HG03378 (cell line): ENCODE data around the gene CEP70.

ENCODE experiments used
- ATAC-seq: cut with Tn5 transposase; IDR thresholded peaks from one replicate; pipeline ENCODE4 v1.9.1; 2021; ENCODE audit warnings: mild to moderate bottlenecking, moderate library complexity; ENCODE audit not compliant: unreplicated experiment

The CEP70 gene

DNA sequence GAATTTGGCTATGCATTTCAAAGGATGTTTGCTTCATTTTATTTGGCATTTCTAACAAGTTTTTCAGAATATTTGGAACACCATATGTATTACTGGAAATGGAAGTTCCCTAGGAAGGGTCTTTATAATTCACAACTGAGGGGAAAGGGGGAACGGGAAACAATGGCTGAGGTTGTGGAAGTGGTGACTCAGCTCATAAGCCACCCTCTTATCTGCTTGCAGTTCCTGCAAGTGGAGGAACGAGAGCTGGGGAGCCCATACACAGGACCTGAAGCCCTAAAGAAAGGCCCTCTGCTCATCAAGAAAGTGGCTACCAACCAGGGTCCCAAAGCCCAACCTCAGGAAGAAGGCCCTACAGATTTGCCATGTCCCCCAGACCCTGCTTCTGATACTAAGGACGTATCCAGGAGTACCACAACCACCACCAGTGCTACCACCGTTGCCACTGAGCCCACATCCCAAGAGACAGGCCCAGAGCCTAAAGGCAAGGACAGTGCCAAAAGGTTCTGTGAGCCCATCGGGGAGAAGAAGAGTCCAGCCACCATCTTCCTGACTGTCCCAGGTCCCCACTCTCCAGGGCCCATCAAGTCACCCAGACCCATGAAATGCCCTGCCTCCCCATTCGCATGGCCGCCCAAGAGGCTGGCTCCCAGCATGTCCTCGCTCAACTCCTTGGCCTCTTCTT lies 121.8 kb downstream of the CEP70 start:
- ATAC-seq: no peak

DNA sequence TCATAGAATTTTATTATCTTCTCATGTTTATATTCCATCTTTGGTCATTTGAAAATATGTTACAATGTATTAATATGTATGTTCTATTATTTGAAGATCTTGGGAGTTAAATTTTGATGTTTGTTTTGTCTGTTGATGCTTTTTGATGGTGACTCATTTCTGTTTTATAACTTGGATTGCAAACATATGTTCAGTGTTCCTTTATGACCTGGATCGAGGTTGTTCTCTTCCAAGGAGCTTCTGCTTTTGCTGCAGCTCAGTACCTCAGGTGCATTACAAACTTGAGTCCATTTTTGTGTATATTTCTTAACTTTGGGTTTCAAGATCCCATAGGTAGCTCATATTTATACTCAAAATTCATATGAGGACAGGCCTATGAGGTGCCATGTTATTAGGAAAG lies 122.6 kb downstream of the CEP70 start:
- no peak for ATAC-seq

DNA sequence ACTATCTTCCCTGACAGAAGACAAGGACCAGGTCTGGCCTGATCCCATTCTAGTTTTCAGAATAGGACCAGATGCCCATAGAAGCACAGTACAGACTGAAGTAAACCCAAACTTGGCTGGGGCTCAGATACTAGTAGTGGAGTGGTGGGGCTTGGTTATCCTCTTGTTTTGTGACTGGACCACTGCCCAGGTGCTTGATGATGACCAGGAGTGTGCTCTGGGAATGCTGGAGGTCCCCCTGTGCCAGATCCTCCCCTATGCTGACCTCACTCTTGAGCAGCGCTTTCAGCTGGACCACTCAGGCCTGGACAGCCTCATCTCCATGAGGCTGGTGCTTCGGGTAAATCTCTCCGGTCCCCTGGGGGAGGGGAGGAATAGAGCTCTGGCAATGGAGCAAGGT lies 123.4 kb downstream of the CEP70 start:
- no peak for ATAC-seq

DNA sequence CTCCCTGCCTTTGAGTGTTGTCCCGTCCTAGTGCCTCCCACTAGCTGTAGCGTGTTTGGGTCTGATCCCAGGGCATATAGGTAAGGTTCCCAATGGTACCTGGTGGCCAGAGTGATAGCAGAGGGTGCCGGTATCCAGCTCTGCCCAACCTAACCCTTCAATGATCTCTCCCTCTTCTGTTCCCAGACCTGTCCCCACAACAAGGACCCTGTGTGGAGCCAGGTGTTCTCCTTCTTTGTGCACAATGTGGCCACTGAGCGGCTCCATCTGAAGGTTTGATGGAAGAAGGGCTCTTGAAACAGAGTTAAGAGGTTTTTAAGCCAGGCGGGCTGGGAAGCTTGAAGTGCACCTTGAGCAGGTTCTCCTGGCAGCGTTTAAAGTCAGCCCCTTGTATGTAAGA lies 124.2 kb downstream of the CEP70 start:
- ATAC-seq: no peak

DNA sequence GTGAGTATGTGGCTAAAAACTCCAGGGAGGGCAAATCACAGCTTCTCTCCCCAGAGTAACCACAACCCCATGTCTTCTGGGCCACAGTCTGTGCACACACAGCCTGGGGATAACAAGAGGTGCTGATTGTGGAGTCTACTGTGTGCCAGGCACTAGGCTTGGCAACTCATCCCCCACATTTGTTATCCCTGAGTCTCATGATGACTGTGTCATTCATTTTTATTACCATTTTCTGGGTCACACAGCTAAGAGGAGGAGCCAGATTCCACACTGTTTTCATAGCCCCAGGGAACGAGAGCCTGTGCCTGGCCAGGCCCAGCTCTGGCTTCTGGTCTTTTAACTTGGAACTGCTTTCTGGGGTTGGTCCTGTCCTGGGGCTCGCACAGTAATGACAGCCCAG lies 125.2 kb downstream of the CEP70 start:
- ATAC-seq: no peak

DNA sequence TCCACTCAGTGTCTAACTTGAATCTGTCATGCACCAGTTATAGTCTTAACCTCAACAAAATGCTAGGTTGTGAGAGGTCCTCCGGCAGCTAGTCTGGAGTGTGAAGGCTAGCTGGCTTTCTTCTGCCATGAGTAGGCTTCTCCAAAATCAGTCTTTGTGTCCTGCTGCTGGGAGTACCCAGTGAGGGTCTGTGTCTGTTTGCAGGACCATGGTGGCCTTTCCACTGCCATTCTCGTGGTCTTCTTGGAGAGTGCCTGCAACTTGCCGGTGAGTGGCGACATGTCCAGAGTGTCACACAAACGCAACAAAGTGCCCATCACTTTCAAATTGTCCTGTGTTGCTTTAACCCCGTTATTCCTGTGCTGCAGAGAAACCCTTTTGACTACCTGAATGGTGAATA lies 125.6 kb downstream of the CEP70 start:
- no peak for ATAC-seq

DNA sequence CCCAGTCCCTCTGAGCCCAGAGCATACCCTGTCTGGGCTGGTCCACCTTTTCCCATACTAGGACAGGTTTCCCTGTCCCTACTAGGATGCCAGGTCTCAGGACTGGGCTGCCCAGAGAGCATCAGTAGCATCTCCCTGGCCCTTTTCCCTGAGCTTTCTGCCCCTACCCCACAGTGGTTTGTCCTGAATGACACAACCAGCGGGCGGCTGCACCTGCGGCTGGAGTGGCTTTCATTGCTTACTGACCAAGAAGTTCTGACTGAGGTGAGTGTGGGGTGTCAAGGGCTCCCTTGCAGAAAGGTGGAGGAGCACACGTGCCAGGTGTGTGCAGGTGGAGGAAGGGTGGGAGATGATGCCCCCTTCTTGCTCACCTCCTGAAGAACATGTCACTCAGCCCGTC lies 126.1 kb downstream of the CEP70 start:
- no peak for ATAC-seq

DNA sequence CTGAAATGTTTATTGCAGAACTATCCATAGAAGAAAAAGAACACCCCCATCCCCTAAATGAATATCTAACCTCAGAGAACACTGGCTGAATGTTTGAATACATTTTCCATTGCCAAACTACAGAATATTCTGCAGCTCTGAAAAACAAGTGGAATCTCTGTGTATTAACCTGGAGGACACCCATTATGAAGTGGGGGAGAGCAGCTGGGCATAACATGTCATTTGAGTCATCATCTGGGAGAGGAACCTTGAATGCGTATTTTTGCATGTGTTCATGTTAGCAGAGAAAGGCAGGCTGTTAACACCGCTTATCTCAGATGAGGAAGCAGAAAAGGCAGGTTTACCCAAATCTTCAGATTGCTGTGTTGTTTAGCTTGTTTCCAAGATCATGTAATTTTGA lies 128.1 kb downstream of the CEP70 start:
- no peak for ATAC-seq

DNA sequence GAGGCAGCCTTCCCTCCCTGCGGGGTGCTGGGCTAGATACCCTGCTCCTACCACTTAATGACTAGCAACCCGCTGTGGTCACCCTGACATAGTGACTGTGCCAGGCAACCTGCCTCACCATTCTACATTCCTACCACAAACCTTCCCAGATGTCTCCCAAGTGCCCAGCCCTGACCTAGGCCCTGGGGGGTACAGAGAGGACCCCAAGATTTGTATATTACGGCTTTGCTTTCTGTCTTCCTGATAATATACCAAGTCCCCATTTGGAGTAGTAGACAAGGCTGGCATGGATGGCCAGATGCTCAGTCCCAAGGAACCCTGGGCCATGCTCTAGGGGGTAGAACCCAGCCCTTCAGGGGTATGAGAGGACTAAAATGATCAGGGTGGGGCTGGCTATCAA lies 128.6 kb downstream of the CEP70 start:
- no peak for ATAC-seq

DNA sequence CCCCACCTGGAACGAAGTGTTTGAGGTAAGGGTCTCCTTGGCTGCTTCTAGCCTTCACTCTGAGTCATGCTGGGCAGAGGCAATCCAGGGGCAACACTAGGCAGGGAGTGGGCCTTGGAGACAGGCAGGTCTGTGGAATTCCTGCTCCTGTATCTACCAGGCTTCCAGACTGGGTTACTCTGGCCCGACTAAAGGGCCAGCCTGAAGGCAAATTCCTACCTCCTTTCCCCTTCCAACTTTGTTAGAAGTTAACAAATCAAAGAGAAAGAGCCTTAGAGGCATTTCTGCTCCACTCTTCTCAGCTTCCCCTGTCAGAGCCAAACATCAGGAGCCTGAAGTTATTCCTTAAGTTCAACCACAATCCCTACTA lies 129.6 kb downstream of the CEP70 start:
- no peak for ATAC-seq

DNA sequence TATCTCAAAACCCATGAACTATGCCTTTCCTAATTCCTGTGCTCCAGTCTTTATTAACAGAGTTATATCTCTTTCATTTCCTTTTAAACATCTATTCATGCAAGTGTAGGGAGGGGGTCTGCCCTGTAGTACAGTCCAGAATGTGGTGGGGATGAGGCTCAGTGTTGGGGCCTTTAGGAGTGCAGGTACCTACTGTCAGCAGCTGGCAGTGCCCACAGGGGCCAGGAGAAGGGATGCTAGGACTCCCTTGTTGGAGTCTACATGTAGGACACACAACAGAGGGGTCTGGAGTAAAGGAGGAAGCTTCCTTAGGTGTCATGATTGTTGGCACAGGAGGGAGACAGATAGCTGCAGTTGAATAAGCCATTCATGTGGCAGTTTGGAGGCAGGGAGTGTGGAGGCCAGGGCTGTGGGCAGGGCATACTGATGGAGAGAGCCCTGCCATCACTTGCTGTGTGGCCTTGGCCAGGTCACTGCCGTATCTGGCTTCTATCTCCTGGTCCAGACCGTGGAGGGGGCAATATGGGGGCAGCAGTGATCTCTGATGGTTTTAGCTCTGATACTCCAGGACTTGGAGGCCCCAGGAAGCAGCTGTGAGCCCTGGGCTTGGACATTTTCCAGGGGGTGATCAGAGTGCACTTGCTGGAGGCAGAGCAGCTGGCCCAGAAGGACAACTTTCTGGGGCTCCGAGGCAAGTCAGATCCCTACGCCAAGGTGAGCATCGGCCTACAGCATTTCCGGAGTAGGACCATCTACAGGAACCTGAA lies 130.2 kb downstream of the CEP70 start:
- ATAC-seq: no peak

DNA sequence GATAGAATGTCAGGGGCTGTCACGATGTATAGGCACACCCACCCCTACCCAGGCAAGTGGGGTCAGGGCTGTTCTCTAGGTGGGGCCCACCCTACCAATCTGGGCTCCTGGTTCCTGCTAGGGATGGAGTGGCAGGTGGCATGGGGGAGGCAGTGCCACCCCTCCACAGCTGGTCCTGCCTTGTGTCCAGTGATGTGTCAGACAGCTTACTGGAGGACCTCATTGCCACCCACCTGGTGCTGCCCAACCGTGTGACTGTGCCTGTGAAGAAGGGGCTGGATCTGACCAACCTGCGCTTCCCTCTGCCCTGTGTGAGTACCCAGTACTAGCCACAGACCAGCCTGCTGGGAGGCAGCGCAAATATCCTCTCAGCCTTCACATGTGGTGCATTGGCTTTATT lies 132.2 kb downstream of the CEP70 start:
- ATAC-seq: no peak

DNA sequence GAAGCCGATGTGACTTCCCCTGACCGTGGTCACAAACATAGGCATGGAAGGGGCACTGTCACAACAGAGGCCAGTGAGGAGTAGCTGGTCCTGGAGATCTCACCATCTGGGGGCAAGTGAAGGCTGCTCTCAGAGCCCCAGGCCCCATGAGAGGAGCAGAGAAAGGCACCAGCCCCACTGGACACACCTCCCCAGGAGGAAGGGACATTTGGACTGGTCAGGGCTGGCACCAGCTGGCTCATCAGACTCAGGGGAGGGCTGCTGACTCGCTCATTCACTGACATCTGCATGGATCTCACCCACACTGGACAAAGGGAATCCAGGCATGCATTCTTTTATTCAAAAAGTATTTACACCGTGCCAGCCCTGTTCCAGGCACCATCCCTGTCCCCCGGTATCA lies 132.8 kb downstream of the CEP70 start:
- no peak for ATAC-seq

DNA sequence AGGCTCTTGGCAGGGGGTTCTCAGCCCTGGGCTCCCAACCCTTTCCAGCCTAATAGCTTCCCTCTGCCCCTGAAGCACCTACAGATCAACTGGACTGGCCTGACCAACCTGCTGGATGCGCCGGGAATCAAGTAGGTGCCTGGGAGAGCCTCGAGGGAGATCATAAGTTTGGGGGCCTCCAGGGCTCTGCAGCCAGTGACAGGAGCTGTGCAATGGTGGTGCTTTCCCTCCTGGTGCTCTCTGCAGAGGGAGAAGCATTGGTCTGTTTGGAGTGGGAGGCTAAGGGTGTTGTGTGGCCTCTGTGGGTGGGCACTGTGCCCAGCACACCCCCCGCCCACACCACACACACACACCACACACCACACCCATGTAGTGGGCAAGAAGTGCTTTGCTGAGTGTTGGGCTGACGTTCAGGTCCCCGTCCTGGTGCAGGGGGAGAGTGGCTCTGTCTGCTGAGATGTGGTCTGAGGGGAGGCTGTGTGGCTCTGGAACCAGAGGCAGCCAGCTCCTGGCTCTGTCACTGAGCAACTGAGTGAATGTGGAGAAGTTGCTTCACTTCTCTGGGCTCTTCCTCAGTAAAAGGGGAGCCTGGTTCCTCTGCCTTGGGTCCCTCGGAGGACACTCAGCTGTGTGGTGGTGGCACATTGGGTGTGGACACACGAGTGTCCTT lies 133.4 kb downstream of the CEP70 start:
- no peak for ATAC-seq

DNA sequence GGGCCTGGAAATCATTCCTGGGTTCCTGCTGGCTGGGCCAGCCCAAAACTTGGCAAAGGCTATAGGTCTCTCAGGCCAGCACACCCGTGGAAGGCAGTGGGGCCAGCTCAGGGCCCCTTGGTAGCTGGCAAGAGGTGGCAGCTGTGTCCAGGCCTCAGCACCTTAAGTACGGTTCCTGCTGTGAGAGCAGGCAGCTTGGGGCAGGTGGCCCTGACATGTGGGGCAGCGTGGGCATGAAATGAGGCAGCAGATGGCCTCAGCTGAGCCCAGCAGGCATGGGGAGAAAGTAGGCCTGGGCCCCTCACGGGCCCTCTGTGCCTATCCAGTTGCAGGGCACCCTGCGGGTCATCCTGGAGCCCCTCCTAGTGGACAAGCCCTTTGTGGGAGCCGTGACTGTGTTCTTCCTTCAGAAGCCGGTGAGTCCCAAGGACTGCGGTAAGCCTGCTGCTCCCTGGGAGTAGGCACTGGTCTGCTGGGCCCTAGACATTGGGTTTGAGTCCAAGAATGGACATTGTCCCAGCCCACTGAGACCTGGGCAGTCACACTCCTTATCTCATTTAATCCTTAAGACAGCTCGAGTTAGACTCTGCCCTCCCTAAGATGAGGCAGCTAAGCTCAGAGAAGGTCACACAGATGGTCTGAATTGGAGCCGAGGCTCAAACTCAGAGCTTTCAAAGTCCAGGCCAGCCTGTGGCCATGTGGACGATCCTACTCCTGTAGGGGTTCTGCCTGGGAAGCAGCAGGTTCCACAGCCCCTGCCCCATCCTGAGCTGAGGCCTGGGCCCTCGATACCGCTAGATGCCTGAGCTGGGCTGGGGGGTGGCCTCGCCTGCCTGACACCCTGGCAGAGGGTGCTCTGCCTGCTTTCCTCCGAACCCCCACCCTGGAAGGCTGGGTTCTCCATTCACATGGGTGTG lies 134.2 kb downstream of the CEP70 start:
- ATAC-seq: no peak

DNA sequence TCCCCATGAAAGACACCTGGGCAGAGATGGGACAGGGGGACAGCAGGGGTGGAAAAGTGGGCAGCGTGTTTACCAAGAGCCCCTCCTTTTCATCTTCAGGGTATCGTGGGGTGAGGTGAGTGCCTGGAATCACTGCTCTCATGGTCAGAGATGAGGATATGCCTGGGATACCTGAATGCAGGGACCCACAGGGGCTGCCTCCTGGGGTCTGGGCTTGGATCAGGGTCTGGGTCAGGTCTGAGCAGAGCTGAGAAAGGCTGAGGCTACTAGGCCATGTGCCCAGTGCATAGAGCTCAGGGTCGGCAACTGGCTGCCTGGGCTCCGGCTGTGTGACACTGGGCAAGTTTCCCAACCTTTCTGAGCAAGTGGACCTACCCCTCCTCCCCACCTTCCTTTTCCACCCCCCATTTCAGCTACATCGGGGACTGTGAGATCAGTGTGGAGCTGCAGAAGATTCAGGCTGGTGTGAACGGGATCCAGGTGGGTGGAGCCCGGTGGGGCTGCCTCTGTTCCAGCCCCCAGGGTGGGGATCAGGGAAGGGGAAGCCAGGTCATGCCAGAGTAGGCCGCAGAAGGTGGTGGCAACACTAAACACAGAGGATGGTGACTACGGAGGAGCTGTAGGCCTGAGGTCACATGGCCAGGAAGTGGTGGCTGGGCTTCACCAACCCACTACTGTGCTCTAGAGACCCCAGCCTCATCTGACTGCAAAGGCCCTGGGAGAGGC lies 135.1 kb downstream of the CEP70 start:
- ATAC-seq: no peak

DNA sequence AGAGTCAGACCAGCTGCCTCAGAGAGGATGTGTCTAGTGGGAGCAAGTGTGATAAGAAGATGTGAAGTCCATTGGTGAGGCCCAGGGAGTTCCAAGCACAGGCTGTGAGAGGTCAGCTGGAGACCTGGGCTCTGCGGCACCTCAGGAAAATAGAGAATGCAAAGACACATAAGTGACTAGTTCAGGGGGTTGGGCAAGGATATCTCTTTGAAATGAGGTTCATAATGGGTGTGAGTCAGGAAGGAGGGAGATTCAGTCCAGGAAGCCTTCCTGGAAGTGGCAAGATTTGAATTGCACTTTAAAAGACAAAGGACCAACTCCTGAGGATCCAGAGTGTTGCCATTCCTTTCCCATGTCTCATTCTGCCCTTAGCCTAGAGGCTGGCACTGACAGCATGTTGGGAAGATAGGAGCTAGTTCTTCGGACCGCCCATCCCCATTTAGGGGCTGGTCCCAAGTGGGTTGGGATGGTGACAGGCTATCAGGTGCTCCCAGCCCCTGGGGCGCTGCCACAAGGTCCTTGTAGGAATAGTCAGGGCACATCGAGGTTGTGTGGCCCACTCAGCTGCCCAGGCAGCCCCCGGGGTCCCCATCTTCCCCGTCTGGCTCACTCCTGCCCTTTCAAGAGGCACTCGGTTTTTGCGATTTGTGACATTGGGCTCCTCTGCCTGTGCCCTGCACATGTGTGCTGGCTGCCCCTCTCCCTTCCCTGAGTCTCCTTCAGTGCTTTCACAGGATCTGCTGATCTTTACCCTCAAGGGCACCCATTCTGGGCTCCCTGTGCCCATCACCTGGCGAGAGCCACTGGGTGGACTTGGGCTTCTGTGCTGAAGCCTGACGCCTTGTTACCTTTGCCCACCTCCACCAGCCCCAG lies 136.0 kb downstream of the CEP70 start:
- no peak for ATAC-seq

DNA sequence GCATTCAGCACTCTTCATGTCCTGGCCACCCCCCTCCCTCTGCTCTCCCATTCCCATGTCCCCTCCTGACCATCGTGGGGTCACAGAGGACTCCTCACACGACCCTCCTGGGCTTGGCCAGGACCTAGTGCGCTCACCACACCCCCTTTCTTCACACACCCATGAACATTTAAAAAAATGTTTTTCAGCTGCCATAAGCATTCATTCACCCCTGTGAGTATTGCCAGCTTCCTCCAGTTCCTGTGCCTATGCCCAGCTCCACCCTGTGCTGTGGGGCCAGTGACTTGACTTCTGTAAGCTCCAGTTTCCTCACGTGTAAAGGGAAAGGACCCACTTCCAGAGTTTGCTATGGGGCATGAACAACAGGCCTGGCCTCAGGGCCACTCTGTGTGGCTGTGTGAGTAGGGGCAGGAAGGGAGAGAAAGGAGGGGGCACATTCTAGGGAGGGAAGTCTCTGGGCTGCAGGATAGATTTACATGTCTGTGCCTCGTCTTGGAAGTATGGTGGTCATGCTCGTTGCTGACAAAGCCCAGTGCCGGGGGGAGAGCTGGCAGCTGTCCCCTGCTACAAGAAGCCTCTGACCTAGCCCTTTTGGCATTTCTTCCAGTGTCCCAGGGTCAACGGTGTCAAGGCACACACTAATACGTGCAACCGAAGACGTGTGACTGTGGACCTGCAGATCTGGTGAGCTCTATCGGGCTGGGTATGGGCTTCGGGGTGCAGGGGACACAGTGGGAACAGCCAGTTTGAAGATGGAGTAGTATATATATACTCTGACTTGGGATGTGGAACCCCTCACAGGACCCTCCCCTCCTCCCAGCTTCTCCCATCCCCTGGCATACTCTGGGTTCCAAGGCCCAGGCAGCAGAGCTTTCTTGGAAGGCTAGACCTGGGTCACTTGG lies 136.8 kb downstream of the CEP70 start:
- no peak for ATAC-seq
